Measurements from ENCODE around the gene ARHGAP10. TPM values are rescaled to one million over a fixed set of nuclear protein-coding genes. Genes with fewer than 3 reads are reported as not detected.

ARHGAP10 gene
- total RNA-seq, 1 experiment from 2014 or later, result 11.7 TPM

DNA sequence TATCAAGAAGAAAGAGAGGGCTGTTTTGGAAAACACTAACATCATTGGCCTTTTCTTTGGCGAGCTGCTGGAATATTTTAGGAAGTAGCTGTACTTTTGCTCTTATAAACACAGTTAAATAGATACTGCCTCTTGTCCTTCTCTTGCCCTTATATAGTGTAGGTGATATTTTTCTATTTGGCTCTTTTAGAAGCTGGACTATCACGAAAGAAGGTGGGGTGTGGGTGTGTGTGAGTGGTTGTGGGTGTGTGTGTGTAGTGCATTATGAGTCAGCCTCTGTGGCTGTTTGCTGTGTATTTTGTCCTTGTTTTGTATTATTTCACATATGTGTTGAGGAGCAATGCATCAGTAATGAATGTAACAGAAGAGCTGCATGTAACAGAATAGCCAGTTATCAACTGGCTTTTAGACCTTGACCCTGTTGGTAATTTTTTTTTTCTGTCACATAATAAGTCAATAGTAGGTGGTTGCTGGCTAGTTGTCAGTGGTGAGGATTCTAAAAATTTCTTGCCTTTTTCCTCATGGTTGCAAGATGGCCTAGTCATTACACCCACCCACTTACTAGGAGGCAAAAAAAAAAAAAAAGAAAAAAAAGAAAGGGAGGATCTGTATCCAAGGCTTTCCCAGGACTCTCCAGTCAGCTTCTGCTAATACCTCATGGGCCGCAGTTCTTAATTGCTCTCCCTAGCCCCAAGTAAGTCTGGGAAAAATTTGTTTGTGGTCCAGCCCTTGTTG lies 23.8 kb downstream of the ARHGAP10 start:
- TF ChIP-seq, protein P1, sequence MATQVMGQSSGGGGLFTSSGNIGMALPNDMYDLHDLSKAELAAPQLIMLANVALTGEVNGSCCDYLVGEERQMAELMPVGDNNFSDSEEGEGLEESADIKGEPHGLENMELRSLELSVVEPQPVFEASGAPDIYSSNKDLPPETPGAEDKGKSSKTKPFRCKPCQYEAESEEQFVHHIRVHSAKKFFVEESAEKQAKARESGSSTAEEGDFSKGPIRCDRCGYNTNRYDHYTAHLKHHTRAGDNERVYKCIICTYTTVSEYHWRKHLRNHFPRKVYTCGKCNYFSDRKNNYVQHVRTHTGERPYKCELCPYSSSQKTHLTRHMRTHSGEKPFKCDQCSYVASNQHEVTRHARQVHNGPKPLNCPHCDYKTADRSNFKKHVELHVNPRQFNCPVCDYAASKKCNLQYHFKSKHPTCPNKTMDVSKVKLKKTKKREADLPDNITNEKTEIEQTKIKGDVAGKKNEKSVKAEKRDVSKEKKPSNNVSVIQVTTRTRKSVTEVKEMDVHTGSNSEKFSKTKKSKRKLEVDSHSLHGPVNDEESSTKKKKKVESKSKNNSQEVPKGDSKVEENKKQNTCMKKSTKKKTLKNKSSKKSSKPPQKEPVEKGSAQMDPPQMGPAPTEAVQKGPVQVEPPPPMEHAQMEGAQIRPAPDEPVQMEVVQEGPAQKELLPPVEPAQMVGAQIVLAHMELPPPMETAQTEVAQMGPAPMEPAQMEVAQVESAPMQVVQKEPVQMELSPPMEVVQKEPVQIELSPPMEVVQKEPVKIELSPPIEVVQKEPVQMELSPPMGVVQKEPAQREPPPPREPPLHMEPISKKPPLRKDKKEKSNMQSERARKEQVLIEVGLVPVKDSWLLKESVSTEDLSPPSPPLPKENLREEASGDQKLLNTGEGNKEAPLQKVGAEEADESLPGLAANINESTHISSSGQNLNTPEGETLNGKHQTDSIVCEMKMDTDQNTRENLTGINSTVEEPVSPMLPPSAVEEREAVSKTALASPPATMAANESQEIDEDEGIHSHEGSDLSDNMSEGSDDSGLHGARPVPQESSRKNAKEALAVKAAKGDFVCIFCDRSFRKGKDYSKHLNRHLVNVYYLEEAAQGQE (IDR thresholded peaks at IDR 0.05; ENCODE audit: insufficient read depth in 1 of 2, low read depth in 2 of 2, low read length in 1 of 2), result no peak
- TF ChIP-seq, protein P2, sequence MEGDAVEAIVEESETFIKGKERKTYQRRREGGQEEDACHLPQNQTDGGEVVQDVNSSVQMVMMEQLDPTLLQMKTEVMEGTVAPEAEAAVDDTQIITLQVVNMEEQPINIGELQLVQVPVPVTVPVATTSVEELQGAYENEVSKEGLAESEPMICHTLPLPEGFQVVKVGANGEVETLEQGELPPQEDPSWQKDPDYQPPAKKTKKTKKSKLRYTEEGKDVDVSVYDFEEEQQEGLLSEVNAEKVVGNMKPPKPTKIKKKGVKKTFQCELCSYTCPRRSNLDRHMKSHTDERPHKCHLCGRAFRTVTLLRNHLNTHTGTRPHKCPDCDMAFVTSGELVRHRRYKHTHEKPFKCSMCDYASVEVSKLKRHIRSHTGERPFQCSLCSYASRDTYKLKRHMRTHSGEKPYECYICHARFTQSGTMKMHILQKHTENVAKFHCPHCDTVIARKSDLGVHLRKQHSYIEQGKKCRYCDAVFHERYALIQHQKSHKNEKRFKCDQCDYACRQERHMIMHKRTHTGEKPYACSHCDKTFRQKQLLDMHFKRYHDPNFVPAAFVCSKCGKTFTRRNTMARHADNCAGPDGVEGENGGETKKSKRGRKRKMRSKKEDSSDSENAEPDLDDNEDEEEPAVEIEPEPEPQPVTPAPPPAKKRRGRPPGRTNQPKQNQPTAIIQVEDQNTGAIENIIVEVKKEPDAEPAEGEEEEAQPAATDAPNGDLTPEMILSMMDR (IDR thresholded peaks at IDR 0.05), result no peak
- TF ChIP-seq TCF7L2 (IDR thresholded peaks at IDR 0.05; ENCODE audit: low read depth, low read length) (no peak), SIN3A (IDR thresholded peaks at IDR 0.05; ENCODE audit: borderline replicate concordance, insufficient read depth, low read depth, low read length) (no peak), POLR2AphosphoS5 (IDR thresholded peaks at IDR 0.05; ENCODE audit: low read depth, low read length) (no peak)
- Histone ChIP-seq H3K4me3 (ENCODE audit: low read depth in 2 of 2, low read length in 2 of 2) (no peak overlapping the region), H3K36me3 (ENCODE audit: control insufficient read depth, insufficient read depth, low read length) (no peaks in the 10 kb centered on the region), H3K9me3 (ENCODE audit: control insufficient read depth, insufficient read depth, low read depth, low read length) (no peaks in the 10 kb centered on the region), H3K27ac (ENCODE audit: low read length) (no peak overlapping the region), H3K27me3 (ENCODE audit: control insufficient read depth, insufficient read depth, low read length) (no peaks in the 10 kb centered on the region), H3K4me1 (ENCODE audit: control insufficient read depth, insufficient read depth, low read length) (peaks cover 7% of the 10 kb centered on the region)
- ChIA-PET POLR2A (interaction anchor here (0.7 kb wide), 1 partner anchor 45 kb away, joined by 3 read pairs; no protein-coding TSS in a partner anchor), CTCF (no interaction called here)
- BruUV-seq (replicated peaks), result no TSS peak
- intact Hi-C loops (cut with micrococcal nuclease; ENCODE audit: unreplicated experiment), result no loop called here
- ATAC-seq, result no peak
- DNase-seq (ENCODE audit: low read depth, low spot score), result no peak
- in situ Hi-C loops (cut with HindIII; ENCODE audit: low pct_unique_long_range_greater_than_20kb, low sequenced_read_pairs), result no loop called here

GRCh38 chr4:147756417-147756816 lies 24.5 kb downstream of the ARHGAP10 start:
- H3K9me3 ChIP-seq (ENCODE audit: control insufficient read depth, insufficient read depth, low read depth, low read length), result no peaks in the 10 kb centered on the region
- TF ChIP-seq, protein P1 (IDR thresholded peaks at IDR 0.05; ENCODE audit: insufficient read depth in 1 of 2, low read depth in 2 of 2, low read length in 1 of 2), result no peak
- TF ChIP-seq POLR2AphosphoS5 (IDR thresholded peaks at IDR 0.05; ENCODE audit: low read depth, low read length) (no peak), TCF7L2 (IDR thresholded peaks at IDR 0.05; ENCODE audit: low read depth, low read length) (no peak), SIN3A (IDR thresholded peaks at IDR 0.05; ENCODE audit: borderline replicate concordance, insufficient read depth, low read depth, low read length) (no peak)
- TF ChIP-seq, protein P2 (IDR thresholded peaks at IDR 0.05), result no peak
- no peaks in the 10 kb centered on the region for H3K36me3 ChIP-seq (ENCODE audit: control insufficient read depth, insufficient read depth, low read length)
- H3K4me3 ChIP-seq (ENCODE audit: low read depth in 2 of 2, low read length in 2 of 2), result no peak overlapping the region
- POLR2A ChIA-PET, result no interaction called here
- in situ Hi-C loops (cut with HindIII; ENCODE audit: low pct_unique_long_range_greater_than_20kb, low sequenced_read_pairs), result no loop called here
- intact Hi-C loops (cut with micrococcal nuclease; ENCODE audit: unreplicated experiment), result no loop called here
- ATAC-seq, result no peak
- no peak for DNase-seq (ENCODE audit: low read depth, low spot score)
- CTCF ChIA-PET, result no interaction called here
- H3K4me1 ChIP-seq (ENCODE audit: control insufficient read depth, insufficient read depth, low read length), result peaks cover 7% of the 10 kb centered on the region
- no TSS peak for BruUV-seq (replicated peaks)
- no peak overlapping the region for H3K27ac ChIP-seq (ENCODE audit: low read length)
- H3K27me3 ChIP-seq (ENCODE audit: control insufficient read depth, insufficient read depth, low read length), result no peaks in the 10 kb centered on the region

Data from Panc1 (cell line).